ENCODE data around the gene RBM10.

RBM10 gene

GRCh38 chrX:47146936-47147859, 2.2 kb downstream of the RBM10 start:
- DNase-seq, result no peak

GRCh38 chrX:47148946-47149345, 3.9 kb downstream of the RBM10 start:
- no peak for DNase-seq

GRCh38 chrX:47151435-47151834, 6.4 kb downstream of the RBM10 start:
- no peak for DNase-seq

GRCh38 chrX:47156611-47157520, 11.8 kb downstream of the RBM10 start:
- DNase-seq, result no peak

- no peak for DNase-seq
Measured at GRCh38 chrX:47158131-47158530, 13.1 kb downstream of the RBM10 start.

- no peak for DNase-seq
Measured at GRCh38 chrX:47158781-47159180, 13.8 kb downstream of the RBM10 start.

GRCh38 chrX:47160781-47161180, 15.8 kb downstream of the RBM10 start:
- DNase-seq, result no peak

GRCh38 chrX:47162927-47163583, 18.0 kb downstream of the RBM10 start:
- DNase-seq, result no peak

GRCh38 chrX:47164420-47164819, 19.4 kb downstream of the RBM10 start:
- no peak for DNase-seq

- DNase-seq, result no peak
Measured at GRCh38 chrX:47166126-47166525, 21.1 kb downstream of the RBM10 start.

GRCh38 chrX:47168495-47169073, 23.6 kb downstream of the RBM10 start:
- no peak for DNase-seq

- no peak for DNase-seq
Measured at GRCh38 chrX:47169273-47169672, 24.3 kb downstream of the RBM10 start.

GRCh38 chrX:47169726-47170515, 24.9 kb downstream of the RBM10 start:
- DNase-seq, result no peak

GRCh38 chrX:47170861-47171692, 26.1 kb downstream of the RBM10 start:
- DNase-seq, result no peak

GRCh38 chrX:47171996-47172395, 27.0 kb downstream of the RBM10 start:
- no peak for DNase-seq

GRCh38 chrX:47172549-47172948, 27.5 kb downstream of the RBM10 start:
- no peak for DNase-seq

GRCh38 chrX:47172971-47173792, 28.2 kb downstream of the RBM10 start:
- no peak for DNase-seq

- no peak for DNase-seq
Measured at GRCh38 chrX:47174376-47174775, 29.4 kb downstream of the RBM10 start.

GRCh38 chrX:47174846-47175587, 30.0 kb downstream of the RBM10 start:
- no peak for DNase-seq
